Prostate gland (tissue), 2 donors: ENCODE measurements around the gene COL23A1.

ENCODE experiments used
- POLR2AphosphoS5 ChIP-seq: sonication (generic); formaldehyde crosslinking; IDR thresholded peaks from one replicate; pipeline ENCODE4 v1.6.1; 2017; ENCODE audit warnings: antibody characterized with exemption
- TF ChIP-seq, protein P1 (sequence below), 4 experiments: fragments of 200-600 bp in 2 of 4; fragments of 450-650 bp in 2 of 4; sonication (generic) in 2 of 4; IDR thresholded peaks; 1 replicate in 3 of 4; 2 replicates in 1 of 4; pipeline ENCODE4 v1.5.1; 2016 to 2019; ENCODE audit warnings: antibody characterized with exemption in 4 of 4, mild to moderate bottlenecking in 2 of 4, moderate library complexity in 2 of 4

DNA sequence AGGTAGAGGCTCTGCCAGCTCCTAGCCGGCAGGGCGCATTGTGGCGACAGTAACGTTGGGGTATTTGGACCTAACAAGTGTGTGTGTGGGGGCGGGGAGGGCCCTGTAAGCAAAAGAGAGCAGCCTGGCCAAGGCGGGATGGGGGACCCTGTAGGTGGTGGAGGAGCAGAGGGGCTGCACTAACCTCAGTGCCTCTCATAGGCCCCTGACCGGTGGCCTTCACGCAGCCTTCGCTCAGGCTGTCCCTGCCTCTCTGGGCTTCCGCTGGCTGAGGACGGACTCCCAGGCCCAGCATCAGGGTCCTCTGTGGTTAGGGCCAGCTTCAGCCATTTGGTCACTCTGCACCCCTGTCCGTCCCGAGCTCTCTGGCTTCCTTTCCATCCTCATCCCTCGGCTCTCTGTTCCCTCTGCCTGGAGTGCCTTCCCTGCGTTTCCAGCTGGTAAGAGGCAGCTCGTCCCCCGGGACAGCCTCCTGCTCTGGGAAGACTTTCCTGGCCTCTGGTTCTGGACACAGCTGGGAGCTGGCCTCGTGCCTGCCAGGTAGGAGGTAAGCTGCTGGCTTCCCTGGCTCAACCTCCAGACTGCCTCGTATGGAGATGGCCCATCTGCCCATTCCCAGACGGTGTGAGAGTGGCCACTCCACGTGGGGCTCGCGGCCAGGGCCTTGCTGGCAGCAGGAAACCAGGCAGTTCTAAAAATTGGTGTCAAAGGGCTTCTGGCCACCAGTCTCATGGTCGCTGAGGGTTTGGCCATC lies 318.3 kb downstream of the COL23A1 start:
- TF ChIP-seq, protein P1, sequence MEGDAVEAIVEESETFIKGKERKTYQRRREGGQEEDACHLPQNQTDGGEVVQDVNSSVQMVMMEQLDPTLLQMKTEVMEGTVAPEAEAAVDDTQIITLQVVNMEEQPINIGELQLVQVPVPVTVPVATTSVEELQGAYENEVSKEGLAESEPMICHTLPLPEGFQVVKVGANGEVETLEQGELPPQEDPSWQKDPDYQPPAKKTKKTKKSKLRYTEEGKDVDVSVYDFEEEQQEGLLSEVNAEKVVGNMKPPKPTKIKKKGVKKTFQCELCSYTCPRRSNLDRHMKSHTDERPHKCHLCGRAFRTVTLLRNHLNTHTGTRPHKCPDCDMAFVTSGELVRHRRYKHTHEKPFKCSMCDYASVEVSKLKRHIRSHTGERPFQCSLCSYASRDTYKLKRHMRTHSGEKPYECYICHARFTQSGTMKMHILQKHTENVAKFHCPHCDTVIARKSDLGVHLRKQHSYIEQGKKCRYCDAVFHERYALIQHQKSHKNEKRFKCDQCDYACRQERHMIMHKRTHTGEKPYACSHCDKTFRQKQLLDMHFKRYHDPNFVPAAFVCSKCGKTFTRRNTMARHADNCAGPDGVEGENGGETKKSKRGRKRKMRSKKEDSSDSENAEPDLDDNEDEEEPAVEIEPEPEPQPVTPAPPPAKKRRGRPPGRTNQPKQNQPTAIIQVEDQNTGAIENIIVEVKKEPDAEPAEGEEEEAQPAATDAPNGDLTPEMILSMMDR (IDR thresholded peaks at IDR 0.05) = no peak
- TF ChIP-seq POLR2AphosphoS5 = no peak
